ENCODE data around the gene NPSR1.

GRCh38 chr7:34875481-34875880, 217.5 kb downstream of the NPSR1 start:
- TF ChIP-seq ZNF184 (tag by site-specific recombination; IDR thresholded peaks at IDR 0.05) = no peak
- TF ChIP-seq CTCF (tag by site-specific recombination; IDR thresholded peaks at IDR 0.05) = no peak
- TF ChIP-seq ZNF529 (tag by site-specific recombination; IDR thresholded peaks at IDR 0.05; ENCODE audit: insufficient replicate concordance) = no peak

All from HEK293 (cell line).